ENCODE data around the gene SCAMP4. TPM values are rescaled to one million over a fixed set of nuclear protein-coding genes. Genes with fewer than 3 reads are reported as not detected.
"Not testable (repeated sequence)": the region's sequence is repeated elsewhere in the genome, so short reads cannot be mapped to it uniquely, and the experiment has no call there.

SCAMP4 gene
- polyA plus RNA-seq, 1 experiment: 13.2 TPM

DNA sequence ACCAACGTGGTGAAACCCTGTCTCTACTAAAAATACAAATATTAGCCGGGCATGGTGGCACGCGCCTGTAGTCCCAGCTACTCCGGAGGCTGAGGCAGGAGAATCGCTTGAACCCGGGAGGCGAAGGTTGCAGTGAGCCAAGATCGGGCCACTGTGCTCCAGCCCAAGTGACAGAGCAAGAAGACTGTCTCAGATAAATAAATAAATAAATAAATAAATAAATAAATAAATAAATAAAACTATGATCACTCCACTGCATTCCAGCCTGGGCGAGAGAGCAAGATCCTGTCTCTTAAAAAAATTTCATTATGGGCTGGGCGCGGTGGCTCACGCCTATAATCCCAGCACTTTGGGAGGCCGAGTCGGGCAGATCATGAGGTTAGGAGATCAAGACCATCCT is 18.8 kb upstream of the SCAMP4 start:
- CTCF ChIA-PET: interaction anchor here (0.7 kb wide), 1 partner anchor 9 kb away, joined by 3 read pairs; no protein-coding TSS in a partner anchor
- H3K27me3 ChIP-seq (ENCODE audit: control insufficient read depth, insufficient read depth, low read length); POLR2A ChIA-PET; DNase-seq (ENCODE audit: low read depth); H3K36me3 ChIP-seq (ENCODE audit: control insufficient read depth, insufficient read depth, low read length); H3K4me3 ChIP-seq (ENCODE audit: low read depth, low read length): not testable (repeated sequence)

DNA sequence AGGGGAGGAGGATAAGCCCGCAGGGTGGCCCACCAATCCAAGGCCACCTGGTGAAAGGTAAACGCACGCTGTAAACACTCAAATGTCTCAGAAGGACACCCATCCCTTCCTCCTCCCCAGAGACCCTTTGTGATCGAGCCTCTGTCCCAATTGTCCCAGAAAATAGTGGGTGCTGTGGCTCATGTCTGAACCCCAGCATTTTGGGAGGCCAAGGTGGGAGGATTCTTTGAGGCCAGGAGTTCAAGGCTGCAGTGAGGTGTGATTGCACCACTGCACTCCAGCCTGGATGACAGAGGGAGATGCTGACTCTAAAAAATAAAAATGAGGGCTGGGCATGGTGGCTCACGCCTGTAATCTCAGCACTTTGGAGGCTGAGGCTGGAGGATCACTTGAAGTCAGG is 16.8 kb upstream of the SCAMP4 start:
- CTCF ChIA-PET: interaction anchor here (0.6 to 0.7 kb wide), 2 partner anchors 151 to 347 kb away, joined by 3 read pairs; no protein-coding TSS in a partner anchor
- no peak for DNase-seq (ENCODE audit: low read depth)
- no peak for TF ChIP-seq CTCF (IDR thresholded peaks at IDR 0.05; ENCODE audit: insufficient read depth, low read depth, low read length)
- POLR2A ChIA-PET: no interaction called here
- Histone ChIP-seq H3K36me3 (ENCODE audit: control insufficient read depth, insufficient read depth, low read length) (no peaks in the 10 kb centered on the region), H3K4me3 (ENCODE audit: low read depth, low read length) (no peak overlapping the region), H3K27me3 (ENCODE audit: control insufficient read depth, insufficient read depth, low read length) (no peaks in the 10 kb centered on the region)

GRCh38 chr19:1889907-1890306 is 15.3 kb upstream of the SCAMP4 start:
- no peak for DNase-seq (ENCODE audit: low read depth)
- Histone ChIP-seq H3K4me3 (ENCODE audit: low read depth, low read length) (no peak overlapping the region), H3K27me3 (ENCODE audit: control insufficient read depth, insufficient read depth, low read length) (no peaks in the 10 kb centered on the region), H3K36me3 (ENCODE audit: control insufficient read depth, insufficient read depth, low read length) (no peaks in the 10 kb centered on the region)
- no peak for TF ChIP-seq CTCF (IDR thresholded peaks at IDR 0.05; ENCODE audit: insufficient read depth, low read depth, low read length)
- CTCF ChIA-PET: interaction anchor here (0.6 kb wide), 1 partner anchor 73 kb away, joined by 3 read pairs; no protein-coding TSS in a partner anchor
- POLR2A ChIA-PET: no interaction called here

- CTCF ChIA-PET: no interaction called here
- TF ChIP-seq CTCF (IDR thresholded peaks at IDR 0.05; ENCODE audit: insufficient read depth, low read depth, low read length): no peak
- no peak for DNase-seq (ENCODE audit: low read depth)
- no peaks in the 10 kb centered on the region for H3K27me3 ChIP-seq (ENCODE audit: control insufficient read depth, insufficient read depth, low read length)
- no peaks in the 10 kb centered on the region for H3K36me3 ChIP-seq (ENCODE audit: control insufficient read depth, insufficient read depth, low read length)
- POLR2A ChIA-PET: no interaction called here
- H3K4me3 ChIP-seq (ENCODE audit: low read depth, low read length): no peak overlapping the region
These were observed 11.4 kb upstream of the SCAMP4 start for GRCh38 chr19:1893791-1894190.

DNA sequence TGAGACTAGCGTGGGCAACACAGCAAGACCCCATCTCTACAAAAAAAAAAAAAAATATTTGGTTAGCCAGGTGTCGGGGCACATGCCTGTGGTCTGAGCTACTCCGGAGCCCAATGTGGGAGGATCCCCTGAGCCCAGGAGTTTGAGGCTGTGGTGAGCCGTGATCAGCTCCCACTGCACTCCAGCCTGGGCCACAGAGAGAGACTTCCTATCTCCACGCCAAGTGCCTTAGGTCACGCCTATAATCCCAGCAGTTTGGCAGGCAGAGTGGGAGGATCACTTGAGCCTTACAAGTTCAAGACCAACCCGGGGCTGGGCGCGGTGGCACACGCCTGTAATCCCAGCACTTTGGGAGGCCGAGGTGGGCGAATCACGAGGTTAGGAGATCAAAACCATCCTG is 8.7 kb upstream of the SCAMP4 start:
- Histone ChIP-seq H3K4me3 (ENCODE audit: low read depth, low read length) (no peak overlapping the region), H3K27me3 (ENCODE audit: control insufficient read depth, insufficient read depth, low read length) (no peaks in the 10 kb centered on the region), H3K36me3 (ENCODE audit: control insufficient read depth, insufficient read depth, low read length) (no peaks in the 10 kb centered on the region)
- POLR2A ChIA-PET: no interaction called here
- no peak for TF ChIP-seq CTCF (IDR thresholded peaks at IDR 0.05; ENCODE audit: insufficient read depth, low read depth, low read length)
- CTCF ChIA-PET: interaction anchor here (0.8 kb wide), 1 partner anchor 58 kb away, joined by 3 read pairs; no protein-coding TSS in a partner anchor
- no peak for DNase-seq (ENCODE audit: low read depth)

GRCh38 chr19:1901940-1902404 is 3.2 kb upstream of the SCAMP4 start:
- no peak for DNase-seq (ENCODE audit: low read depth)
- no peak overlapping the region for H3K4me3 ChIP-seq (ENCODE audit: low read depth, low read length)
- ChIA-PET POLR2A (no interaction called here), CTCF (no interaction called here)
- no peak for TF ChIP-seq CTCF (IDR thresholded peaks at IDR 0.05; ENCODE audit: insufficient read depth, low read depth, low read length)
- no peaks in the 10 kb centered on the region for H3K36me3 ChIP-seq (ENCODE audit: control insufficient read depth, insufficient read depth, low read length)
- H3K27me3 ChIP-seq (ENCODE audit: control insufficient read depth, insufficient read depth, low read length): no peaks in the 10 kb centered on the region
